ENCODE measurements around the gene ADNP2.
A peak's percentile ranks its signal among the peaks of the same experiment; 100 is the strongest.

The ADNP2 gene

DNA sequence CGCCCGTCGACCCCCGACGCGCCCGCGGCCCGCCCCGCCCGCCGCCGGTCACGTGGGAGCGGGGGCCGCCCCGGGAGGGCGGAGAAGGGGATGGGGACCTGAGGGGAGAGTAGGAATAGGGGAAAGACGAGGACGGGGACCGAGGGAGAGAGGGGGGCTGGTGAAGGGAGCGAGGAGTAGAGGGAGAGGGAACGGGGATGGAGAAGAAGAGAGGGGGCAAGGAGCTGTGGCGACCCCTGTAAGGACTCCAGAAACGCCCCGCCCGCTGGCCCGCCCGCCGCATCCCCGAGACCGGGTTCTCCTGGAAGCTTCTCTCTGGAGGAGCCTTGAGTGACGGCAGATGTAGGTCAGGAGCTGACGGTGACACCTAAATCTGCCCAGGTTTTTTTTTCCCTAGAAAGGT lies 615 bp downstream of the ADNP2 start (continued):
- TF ChIP-seq, protein P1, sequence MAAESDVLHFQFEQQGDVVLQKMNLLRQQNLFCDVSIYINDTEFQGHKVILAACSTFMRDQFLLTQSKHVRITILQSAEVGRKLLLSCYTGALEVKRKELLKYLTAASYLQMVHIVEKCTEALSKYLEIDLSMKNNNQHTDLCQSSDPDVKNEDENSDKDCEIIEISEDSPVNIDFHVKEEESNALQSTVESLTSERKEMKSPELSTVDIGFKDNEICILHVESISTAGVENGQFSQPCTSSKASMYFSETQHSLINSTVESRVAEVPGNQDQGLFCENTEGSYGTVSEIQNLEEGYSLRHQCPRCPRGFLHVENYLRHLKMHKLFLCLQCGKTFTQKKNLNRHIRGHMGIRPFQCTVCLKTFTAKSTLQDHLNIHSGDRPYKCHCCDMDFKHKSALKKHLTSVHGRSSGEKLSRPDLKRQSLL (tag by site-specific recombination; IDR thresholded peaks at IDR 0.05), result no peak
- TF ChIP-seq ZFP37 (tag by site-specific recombination; IDR thresholded peaks at IDR 0.05), result no peak
- no peak for TF ChIP-seq ZNF561 (tag by site-specific recombination; IDR thresholded peaks at IDR 0.05; ENCODE audit: borderline replicate concordance)
- no peak for TF ChIP-seq ZNF837 (tag by site-specific recombination; IDR thresholded peaks at IDR 0.05)
- TF ChIP-seq ZNF501 (tag by site-specific recombination; IDR thresholded peaks at IDR 0.05), result 0 out of 2 replicates have a peak, but pooled peaks have one; percentile 5
- TF ChIP-seq ZBTB48 (tag by site-specific recombination; IDR thresholded peaks at IDR 0.05), result no peak
- TF ChIP-seq ZNF266 (tag by site-specific recombination; IDR thresholded peaks at IDR 0.05; ENCODE audit: low read depth), result no peak
- TF ChIP-seq ZNF223 (tag by site-specific recombination; IDR thresholded peaks at IDR 0.05), result no peak
- TF ChIP-seq, protein P2, sequence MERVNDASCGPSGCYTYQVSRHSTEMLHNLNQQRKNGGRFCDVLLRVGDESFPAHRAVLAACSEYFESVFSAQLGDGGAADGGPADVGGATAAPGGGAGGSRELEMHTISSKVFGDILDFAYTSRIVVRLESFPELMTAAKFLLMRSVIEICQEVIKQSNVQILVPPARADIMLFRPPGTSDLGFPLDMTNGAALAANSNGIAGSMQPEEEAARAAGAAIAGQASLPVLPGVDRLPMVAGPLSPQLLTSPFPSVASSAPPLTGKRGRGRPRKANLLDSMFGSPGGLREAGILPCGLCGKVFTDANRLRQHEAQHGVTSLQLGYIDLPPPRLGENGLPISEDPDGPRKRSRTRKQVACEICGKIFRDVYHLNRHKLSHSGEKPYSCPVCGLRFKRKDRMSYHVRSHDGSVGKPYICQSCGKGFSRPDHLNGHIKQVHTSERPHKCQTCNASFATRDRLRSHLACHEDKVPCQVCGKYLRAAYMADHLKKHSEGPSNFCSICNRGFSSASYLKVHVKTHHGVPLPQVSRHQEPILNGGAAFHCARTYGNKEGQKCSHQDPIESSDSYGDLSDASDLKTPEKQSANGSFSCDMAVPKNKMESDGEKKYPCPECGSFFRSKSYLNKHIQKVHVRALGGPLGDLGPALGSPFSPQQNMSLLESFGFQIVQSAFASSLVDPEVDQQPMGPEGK (tag by site-specific recombination; IDR thresholded peaks at IDR 0.05), result peak; percentile 32; the same call in 1 of the 2 replicates
- no peak for TF ChIP-seq HOXC10 (CRISPR knock-in tag; IDR thresholded peaks at IDR 0.05)
- TF ChIP-seq, protein P3, sequence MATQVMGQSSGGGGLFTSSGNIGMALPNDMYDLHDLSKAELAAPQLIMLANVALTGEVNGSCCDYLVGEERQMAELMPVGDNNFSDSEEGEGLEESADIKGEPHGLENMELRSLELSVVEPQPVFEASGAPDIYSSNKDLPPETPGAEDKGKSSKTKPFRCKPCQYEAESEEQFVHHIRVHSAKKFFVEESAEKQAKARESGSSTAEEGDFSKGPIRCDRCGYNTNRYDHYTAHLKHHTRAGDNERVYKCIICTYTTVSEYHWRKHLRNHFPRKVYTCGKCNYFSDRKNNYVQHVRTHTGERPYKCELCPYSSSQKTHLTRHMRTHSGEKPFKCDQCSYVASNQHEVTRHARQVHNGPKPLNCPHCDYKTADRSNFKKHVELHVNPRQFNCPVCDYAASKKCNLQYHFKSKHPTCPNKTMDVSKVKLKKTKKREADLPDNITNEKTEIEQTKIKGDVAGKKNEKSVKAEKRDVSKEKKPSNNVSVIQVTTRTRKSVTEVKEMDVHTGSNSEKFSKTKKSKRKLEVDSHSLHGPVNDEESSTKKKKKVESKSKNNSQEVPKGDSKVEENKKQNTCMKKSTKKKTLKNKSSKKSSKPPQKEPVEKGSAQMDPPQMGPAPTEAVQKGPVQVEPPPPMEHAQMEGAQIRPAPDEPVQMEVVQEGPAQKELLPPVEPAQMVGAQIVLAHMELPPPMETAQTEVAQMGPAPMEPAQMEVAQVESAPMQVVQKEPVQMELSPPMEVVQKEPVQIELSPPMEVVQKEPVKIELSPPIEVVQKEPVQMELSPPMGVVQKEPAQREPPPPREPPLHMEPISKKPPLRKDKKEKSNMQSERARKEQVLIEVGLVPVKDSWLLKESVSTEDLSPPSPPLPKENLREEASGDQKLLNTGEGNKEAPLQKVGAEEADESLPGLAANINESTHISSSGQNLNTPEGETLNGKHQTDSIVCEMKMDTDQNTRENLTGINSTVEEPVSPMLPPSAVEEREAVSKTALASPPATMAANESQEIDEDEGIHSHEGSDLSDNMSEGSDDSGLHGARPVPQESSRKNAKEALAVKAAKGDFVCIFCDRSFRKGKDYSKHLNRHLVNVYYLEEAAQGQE (tag by site-specific recombination; IDR thresholded peaks at IDR 0.05), result no peak
- no peak for TF ChIP-seq ZIC2 (tag by site-specific recombination; IDR thresholded peaks at IDR 0.05)
- TF ChIP-seq, protein P4, sequence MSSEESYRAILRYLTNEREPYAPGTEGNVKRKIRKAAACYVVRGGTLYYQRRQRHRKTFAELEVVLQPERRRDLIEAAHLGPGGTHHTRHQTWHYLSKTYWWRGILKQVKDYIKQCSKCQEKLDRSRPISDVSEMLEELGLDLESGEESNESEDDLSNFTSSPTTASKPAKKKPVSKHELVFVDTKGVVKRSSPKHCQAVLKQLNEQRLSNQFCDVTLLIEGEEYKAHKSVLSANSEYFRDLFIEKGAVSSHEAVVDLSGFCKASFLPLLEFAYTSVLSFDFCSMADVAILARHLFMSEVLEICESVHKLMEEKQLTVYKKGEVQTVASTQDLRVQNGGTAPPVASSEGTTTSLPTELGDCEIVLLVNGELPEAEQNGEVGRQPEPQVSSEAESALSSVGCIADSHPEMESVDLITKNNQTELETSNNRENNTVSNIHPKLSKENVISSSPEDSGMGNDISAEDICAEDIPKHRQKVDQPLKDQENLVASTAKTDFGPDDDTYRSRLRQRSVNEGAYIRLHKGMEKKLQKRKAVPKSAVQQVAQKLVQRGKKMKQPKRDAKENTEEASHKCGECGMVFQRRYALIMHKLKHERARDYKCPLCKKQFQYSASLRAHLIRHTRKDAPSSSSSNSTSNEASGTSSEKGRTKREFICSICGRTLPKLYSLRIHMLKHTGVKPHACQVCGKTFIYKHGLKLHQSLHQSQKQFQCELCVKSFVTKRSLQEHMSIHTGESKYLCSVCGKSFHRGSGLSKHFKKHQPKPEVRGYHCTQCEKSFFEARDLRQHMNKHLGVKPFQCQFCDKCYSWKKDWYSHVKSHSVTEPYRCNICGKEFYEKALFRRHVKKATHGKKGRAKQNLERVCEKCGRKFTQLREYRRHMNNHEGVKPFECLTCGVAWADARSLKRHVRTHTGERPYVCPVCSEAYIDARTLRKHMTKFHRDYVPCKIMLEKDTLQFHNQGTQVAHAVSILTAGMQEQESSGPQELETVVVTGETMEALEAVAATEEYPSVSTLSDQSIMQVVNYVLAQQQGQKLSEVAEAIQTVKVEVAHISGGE (tag by site-specific recombination; conservative IDR thresholded peaks at IDR 0.05; ENCODE audit: low read depth), result peak; percentile 43; the same call in 1 of the 2 replicates
- TF ChIP-seq WT1 (tag by site-specific recombination; IDR thresholded peaks at IDR 0.05), result no peak
- peak; percentile 66 for TF ChIP-seq SP2 (tag by site-specific recombination; IDR thresholded peaks at IDR 0.05)
- no peak for TF ChIP-seq ZNF529 (tag by site-specific recombination; IDR thresholded peaks at IDR 0.05; ENCODE audit: insufficient replicate concordance)
- no peak for TF ChIP-seq KLF7 (tag by site-specific recombination; IDR thresholded peaks at IDR 0.05; ENCODE audit: borderline replicate concordance)
- no peak for TF ChIP-seq ZNF114 (tag by site-specific recombination; IDR thresholded peaks at IDR 0.05)
- no peak for TF ChIP-seq ZNF660 (tag by site-specific recombination; IDR thresholded peaks at IDR 0.05)
- TF ChIP-seq ZNF701 (tag by site-specific recombination; IDR thresholded peaks at IDR 0.05), result no peak
- TF ChIP-seq ZNF473 (tag by site-specific recombination; IDR thresholded peaks at IDR 0.05), result no peak
- no peak for TF ChIP-seq ZNF133 (tag by site-specific recombination; IDR thresholded peaks at IDR 0.05)
- TF ChIP-seq ZNF48 (tag by site-specific recombination; IDR thresholded peaks at IDR 0.05), result no peak
- TF ChIP-seq ZNF248 (tag by site-specific recombination; IDR thresholded peaks at IDR 0.05), result no peak
- TF ChIP-seq ZNF76 (tag by site-specific recombination; IDR thresholded peaks at IDR 0.05; ENCODE audit: borderline replicate concordance, low read depth), result no peak
- no peak for TF ChIP-seq ZNF560 (tag by site-specific recombination; IDR thresholded peaks at IDR 0.05; ENCODE audit: borderline replicate concordance)
- TF ChIP-seq ZNF621 (tag by site-specific recombination; IDR thresholded peaks at IDR 0.05), result no peak
- TF ChIP-seq ZNF664 (tag by site-specific recombination; IDR thresholded peaks at IDR 0.05), result no peak
- TF ChIP-seq HOXA7 (CRISPR knock-in tag; IDR thresholded peaks at IDR 0.05; ENCODE audit: borderline replicate concordance), result no peak
- TF ChIP-seq ZNF341 (tag by site-specific recombination; IDR thresholded peaks at IDR 0.05; ENCODE audit: low read depth), result no peak
- TF ChIP-seq ZNF423 (tag by site-specific recombination; IDR thresholded peaks at IDR 0.05), result no peak
- TF ChIP-seq ZFHX2 (tag by site-specific recombination; conservative IDR thresholded peaks at IDR 0.05), result no peak; the same call in 1 of the 2 replicates
- no peak for TF ChIP-seq ZNF155 (tag by site-specific recombination; IDR thresholded peaks at IDR 0.05)
- TF ChIP-seq ZNF426 (tag by site-specific recombination; IDR thresholded peaks at IDR 0.05), result no peak

Measured in HEK293 (cell line).